Stimulated activated CD8-positive, alpha-beta memory T cell treated with anti-CD3 and anti-CD28 coated beads, Interleukin-4, amount 100 ng/mL, for 4 hours (primary cell): Measurements from ENCODE around the gene CHPT1.

ENCODE experiments used
- DNase-seq, 2 donors: peaks; one replicate each; pipeline ENCODE4 v3.0.0-alpha.2; 2020; ENCODE audit warnings: low read depth in 2 of 2, low spot score in 1 of 2

CHPT1 gene

GRCh38 chr12:101761350-101761749 is 63.9 kb downstream of the CHPT1 start:
- DNase-seq: no peak

GRCh38 chr12:101761781-101762180 is 64.3 kb downstream of the CHPT1 start:
- no peak for DNase-seq

GRCh38 chr12:101763246-101763931 is 65.9 kb downstream of the CHPT1 start:
- DNase-seq: no peak

- DNase-seq: no peak
Observed at GRCh38 chr12:101764051-101764792, 66.8 kb downstream of the CHPT1 start.

GRCh38 chr12:101767537-101767936 is 70.1 kb downstream of the CHPT1 start:
- no peak for DNase-seq

GRCh38 chr12:101768781-101769180 is 71.3 kb downstream of the CHPT1 start:
- DNase-seq: no peak

GRCh38 chr12:101769865-101770264 is 72.4 kb downstream of the CHPT1 start:
- no peak for DNase-seq

- no peak for DNase-seq
Observed at GRCh38 chr12:101772012-101772775, 74.8 kb downstream of the CHPT1 start.

- DNase-seq: peak; percentile 30 to 44
Observed at GRCh38 chr12:101773650-101774162, 76.3 kb downstream of the CHPT1 start.

GRCh38 chr12:101775816-101776215 is 78.4 kb downstream of the CHPT1 start:
- DNase-seq: no peak

GRCh38 chr12:101777485-101777884 is 80.0 kb downstream of the CHPT1 start:
- DNase-seq: no peak

GRCh38 chr12:101777978-101778377 is 80.5 kb downstream of the CHPT1 start:
- DNase-seq: no peak
